Omental fat pad (tissue), 4 donors: Measurements from ENCODE around the gene DNAJB12. TPM values are rescaled to one million over a fixed set of nuclear protein-coding genes. Genes with fewer than 3 reads are reported as not detected.
"Not testable (repeated sequence)": the region's sequence is repeated elsewhere in the genome, so short reads cannot be mapped to it uniquely, and the experiment has no call there.

Source experiments
- ATAC-seq: fragments of 150-250 bp; one replicate; pipeline ENCODE4 v1.9.1; 2016; ENCODE audit warnings: mild to moderate bottlenecking, moderate library complexity; ENCODE audit not compliant: low FRiP score
- DNase-seq: peaks from one replicate; pipeline ENCODE4 v3.0.0-alpha.2; 2019; ENCODE audit warnings: low spot score
- CTCF ChIP-seq, 3 donors: fragments of 450-650 bp; IDR thresholded peaks; one replicate each; pipeline ENCODE4 v1.5.1; 2016 to 2017; ENCODE audit warnings: antibody characterized with exemption in 3 of 3, mild to moderate bottlenecking in 3 of 3, moderate library complexity in 2 of 3
- small RNA-seq: library from RNA; depleted of rRNA; stranded (forward); fragments of <200 nt; gene quantifications from one replicate; pipeline ENCODE3, GENCODE V24; 2016
- total RNA-seq, 4 donors: library from RNA; depleted of rRNA; stranded (reverse); fragments of >200 nt; gene quantifications; one replicate each; pipeline ENCODE4 v1.1.0, GENCODE V29; 2016

Gene DNAJB12
- total RNA-seq, 4 donors from 2014 or later, result 35.0 to 41.1 (median 36.5) TPM

- ATAC-seq, result peak; percentile 84
- no peak for TF ChIP-seq CTCF (IDR thresholded peaks at IDR 0.05)
- no peak for DNase-seq
Observed at GRCh38 chr10:72297281-72297804, 57.4 kb downstream of the DNAJB12 start.

DNA sequence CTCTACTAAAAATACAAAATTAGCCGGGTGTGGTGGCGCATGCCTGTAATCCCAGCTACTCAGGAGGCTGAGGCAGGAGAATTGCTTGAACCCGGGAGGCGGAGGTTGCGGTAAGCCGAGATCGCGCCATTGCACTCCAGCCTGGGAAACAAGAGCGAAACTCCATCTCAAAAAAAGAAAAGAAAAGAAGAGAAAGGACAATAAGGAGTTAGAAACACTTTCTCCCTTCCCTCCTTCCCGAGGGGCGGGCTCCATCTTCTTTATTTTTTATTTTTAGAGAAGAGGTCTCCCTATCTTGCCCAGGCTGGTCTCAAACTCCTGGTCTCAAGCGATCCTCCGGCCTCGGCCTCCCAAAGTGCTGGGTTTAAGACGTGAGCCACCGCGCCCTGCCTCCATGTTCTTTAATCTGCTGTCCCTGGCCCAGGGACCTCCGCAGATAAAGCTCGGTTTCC lies 57.9 kb downstream of the DNAJB12 start:
- not testable (repeated sequence) for DNase-seq

GRCh38 chr10:72295330-72295910 lies 59.3 kb downstream of the DNAJB12 start:
- ATAC-seq (no peak), DNase-seq (no peak)
- TF ChIP-seq CTCF (IDR thresholded peaks at IDR 0.05), result no peak

More for the DNA sequence above, 57.9 kb downstream of the DNAJB12 start:
- ATAC-seq, result not testable (repeated sequence)

DNA sequence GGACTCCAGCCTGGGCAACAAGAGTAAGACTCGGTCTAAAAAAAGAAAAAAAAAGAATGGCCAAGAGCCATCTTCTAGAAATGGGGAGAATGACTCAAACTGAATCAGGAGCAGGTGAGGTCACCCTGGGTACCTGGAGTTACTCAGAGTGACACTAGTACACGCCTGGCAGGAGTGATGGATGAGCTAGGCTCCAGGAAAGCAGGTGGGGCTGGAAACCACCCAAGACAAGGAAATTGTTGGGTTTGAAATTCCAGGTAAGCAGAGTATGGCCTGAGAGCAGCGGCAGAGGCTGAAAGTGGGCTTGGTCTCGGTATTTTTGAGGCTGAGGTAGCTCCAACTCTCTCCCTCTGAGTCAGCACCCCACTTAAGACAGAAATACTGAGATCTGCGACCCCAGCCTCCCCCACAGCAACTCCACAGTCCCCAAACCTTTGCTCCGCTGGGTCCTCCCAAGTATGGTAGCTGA lies 62.5 kb downstream of the DNAJB12 start:
- no peak for TF ChIP-seq CTCF (IDR thresholded peaks at IDR 0.05)
- ATAC-seq (peak; percentile 55), DNase-seq (no peak)

DNA sequence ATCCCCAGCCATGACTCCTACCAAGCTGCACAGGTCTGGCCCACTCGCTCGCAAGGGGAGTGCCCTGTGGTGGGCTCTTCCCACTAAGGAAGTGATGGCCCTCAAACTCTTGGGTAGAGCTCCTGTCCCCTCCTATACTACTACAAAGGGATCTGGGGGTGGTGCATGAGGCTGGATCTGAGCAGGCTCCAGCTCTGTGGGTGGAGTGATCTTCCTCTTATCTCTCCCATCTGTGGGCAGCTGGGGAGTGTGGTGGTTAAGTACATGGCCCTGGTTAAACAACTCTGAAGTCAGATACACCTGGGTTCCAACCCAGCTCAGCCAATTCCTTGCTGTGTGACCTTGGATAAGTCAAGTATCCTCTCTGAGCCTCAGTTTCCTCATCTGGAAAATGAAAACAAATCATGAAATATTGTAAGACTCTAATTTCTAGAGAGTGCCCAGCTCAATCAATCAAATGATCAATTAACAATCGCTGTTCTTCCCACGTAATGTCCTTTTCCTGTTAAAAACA lies 63.6 kb downstream of the DNAJB12 start:
- DNase-seq (no peak), ATAC-seq (no peak)
- no peak for TF ChIP-seq CTCF (IDR thresholded peaks at IDR 0.05)

DNA sequence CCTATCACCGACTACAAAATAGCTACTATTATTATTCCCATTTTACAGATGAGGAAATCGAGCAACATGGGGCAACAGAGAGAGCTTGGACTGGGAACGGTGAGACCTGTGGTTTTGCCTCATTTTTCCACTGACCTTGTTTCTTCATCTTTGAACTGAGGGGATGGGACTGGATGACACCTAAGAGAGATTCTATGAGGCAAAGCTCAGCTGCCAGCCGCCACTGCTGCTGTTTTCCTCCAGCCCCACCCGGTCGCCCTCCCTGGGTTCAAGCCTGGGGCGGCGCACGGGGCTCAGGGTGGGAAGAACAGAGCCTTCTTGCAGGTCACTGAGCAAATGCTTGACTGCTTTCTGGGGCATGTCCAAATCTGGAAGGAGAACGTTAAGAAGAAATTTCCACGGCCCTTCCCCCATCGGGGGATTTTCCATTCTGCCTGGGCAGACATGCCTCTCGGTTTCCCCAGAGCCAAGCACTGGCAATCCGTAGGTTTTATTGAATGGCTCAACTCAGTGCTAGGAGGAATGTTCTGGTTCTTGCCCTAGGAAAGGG lies 68.7 kb downstream of the DNAJB12 start:
- ATAC-seq, result peak; percentile 55
- TF ChIP-seq CTCF (IDR thresholded peaks at IDR 0.05), result no peak
- no peak for DNase-seq

GRCh38 chr10:72283131-72283530 lies 71.6 kb downstream of the DNAJB12 start:
- ATAC-seq (no peak), DNase-seq (no peak)
- no peak for TF ChIP-seq CTCF (IDR thresholded peaks at IDR 0.05)

Small RNA genes lying within 50 kb of the gene (small RNA-seq; reads per million reads assigned to genes)
- not detected for gene RNU6-805P

Other genes starting within 250 kb of the DNAJB12 start
- gene ANAPC16, start 138.9 kb downstream of the DNAJB12 start, total RNA-seq, result 10 to 100 TPM; 52.2 to 97.6 (median 76.3) TPM
- 10 to 100 TPM; 21.3 to 34.5 (median 26.3) TPM for gene ASCC1, start 138.6 kb downstream of the DNAJB12 start, total RNA-seq
- 100 to 1,000 TPM in 3 of 4 donors, 10 to 100 TPM in 1; 56.2 to 527 (median 185) TPM for gene DDIT4, start 81.0 kb downstream of the DNAJB12 start, total RNA-seq